GM23338 (cell line): ENCODE measurements around the gene SMG1. TPM values are rescaled to one million over a fixed set of nuclear protein-coding genes. Genes with fewer than 3 reads are reported as not detected.

Experiments used
- ATAC-seq: fragments of 200-7000 bp; cut with Tn5 transposase; 3 replicates; pipeline ENCODE4 v1.9.1; 2020
- DNase-seq: peaks from one replicate; pipeline ENCODE4 v3.0.0-alpha.2; 2015; ENCODE audit warnings: low spot score
- H2AFZ ChIP-seq: fragments of 200-600 bp; sonication (generic); 2 replicates; pipeline ENCODE4 v1.8.0; 2016; ENCODE audit warnings: antibody characterized with exemption, mild to moderate bottlenecking, moderate library complexity
- H3F3A ChIP-seq: fragments of 200-600 bp; sonication (generic); replicated peaks from 2 replicates; pipeline ENCODE4 v1.8.0; 2017; ENCODE audit warnings: antibody characterized with exemption, mixed run types, low read depth
- H3K27ac ChIP-seq: fragments of 200-600 bp; sonication (generic); 2 replicates; pipeline ENCODE4 v1.6.1; 2016; ENCODE audit warnings: low read depth
- H3K27me3 ChIP-seq: fragments of 200-600 bp; sonication (generic); 2 replicates; pipeline ENCODE4 v1.8.0; 2016; ENCODE audit warnings: mild to moderate bottlenecking, mixed run types, moderate library complexity; ENCODE audit not compliant: insufficient read depth
- H3K36me3 ChIP-seq: fragments of 200-600 bp; sonication (generic); 2 replicates; pipeline ENCODE4 v1.8.0; 2016; ENCODE audit warnings: mild to moderate bottlenecking; ENCODE audit not compliant: insufficient read depth
- H3K4me1 ChIP-seq: fragments of 200-600 bp; sonication (generic); 2 replicates; pipeline ENCODE4 v1.8.0; 2016; ENCODE audit warnings: mild to moderate bottlenecking, moderate library complexity; ENCODE audit not compliant: insufficient read depth
- H3K4me2 ChIP-seq: fragments of 200-600 bp; sonication (generic); 2 replicates; pipeline ENCODE4 v1.7.1; 2017; ENCODE audit warnings: mixed run types
- H3K4me3 ChIP-seq: fragments of 200-600 bp; sonication (generic); 2 replicates; pipeline ENCODE4 v1.6.1; 2016; ENCODE audit warnings: mixed run types
- H3K79me2 ChIP-seq: fragments of 200-600 bp; sonication (generic); replicated peaks from 2 replicates; pipeline ENCODE4 v1.8.0; 2017; ENCODE audit warnings: mild to moderate bottlenecking; ENCODE audit not compliant: insufficient read depth
- H3K9me2 ChIP-seq: fragments of 200-600 bp; sonication (generic); 2 replicates; pipeline ENCODE4 v1.8.0; 2017; ENCODE audit not compliant: insufficient read depth
- H4K20me1 ChIP-seq: fragments of 200-600 bp; sonication (generic); replicated peaks from 2 replicates; pipeline ENCODE4 v1.8.0; 2017; ENCODE audit warnings: mild to moderate bottlenecking; ENCODE audit not compliant: insufficient read depth
- H3K27ac Mint-ChIP-seq: 2 replicates; pipeline ENCODE4 v1.8.0; 2020; ENCODE audit warnings: inconsistent platforms, mild to moderate bottlenecking, moderate library complexity, mixed read lengths
- H3K27me3 Mint-ChIP-seq: 3 replicates; pipeline ENCODE4 v1.8.0; 2022; ENCODE audit warnings: low read depth, mild to moderate bottlenecking, moderate library complexity, mixed read lengths, inconsistent platforms; ENCODE audit not compliant: insufficient read depth, poor library complexity
- H3K36me3 Mint-ChIP-seq: 3 replicates; pipeline ENCODE4 v1.8.0; 2021; ENCODE audit warnings: low read depth, mild to moderate bottlenecking, inconsistent platforms, moderate library complexity, mixed read lengths
- H3K4me1 Mint-ChIP-seq: 3 replicates; pipeline ENCODE4 v1.8.0; 2020; ENCODE audit warnings: mild to moderate bottlenecking, inconsistent platforms, mixed read lengths
- H3K4me3 Mint-ChIP-seq: 3 replicates; pipeline ENCODE4 v1.8.0; 2021; ENCODE audit warnings: moderate library complexity, mild to moderate bottlenecking, inconsistent platforms, mixed read lengths
- H3K9me3 Mint-ChIP-seq: 3 replicates; pipeline ENCODE4 v1.8.0; 2020; ENCODE audit warnings: moderate library complexity, mild to moderate bottlenecking, inconsistent platforms, mixed read lengths
- CTCF ChIP-seq, 2 experiments: fragments of 200-600 bp in 1 of 2; sonication (generic) in 1 of 2; conservative IDR thresholded peaks; 2 replicates each; pipeline versions ENCODE4 v1.5.1 to v1.6.1; 2016 to 2017; ENCODE audit warnings: antibody characterized with exemption in 2 of 2, low read depth in 2 of 2, mild to moderate bottlenecking in 2 of 2, moderate library complexity in 1 of 2
- ETS1 ChIP-seq: IDR thresholded peaks from 2 replicates; pipeline ENCODE4 v1.6.1; 2016; ENCODE audit warnings: antibody characterized with exemption
- EZH2 ChIP-seq: fragments of 200-600 bp; sonication (generic); IDR thresholded peaks from one replicate; pipeline ENCODE4 v1.8.0; 2017; ENCODE audit warnings: antibody characterized with exemption, mild to moderate bottlenecking, low read depth; ENCODE audit not compliant: unreplicated experiment
- EZH2phosphoT487 ChIP-seq: fragments of 200-600 bp; sonication (generic); IDR thresholded peaks from one replicate; pipeline ENCODE4 v1.8.1; 2018; ENCODE audit warnings: antibody characterized with exemption; ENCODE audit not compliant: unreplicated experiment
- JUNB ChIP-seq: IDR thresholded peaks from one replicate; pipeline ENCODE4 v1.6.1; 2016; ENCODE audit warnings: antibody characterized with exemption; ENCODE audit not compliant: unreplicated experiment
- NANOG ChIP-seq: IDR thresholded peaks from 2 replicates; pipeline ENCODE4 v1.6.1; 2016; ENCODE audit warnings: antibody characterized with exemption, borderline replicate concordance
- POLR2AphosphoS5 ChIP-seq: IDR thresholded peaks from 2 replicates; pipeline ENCODE4 v1.6.1; 2016; ENCODE audit warnings: antibody characterized with exemption, low read depth
- STAT1 ChIP-seq: IDR thresholded peaks from one replicate; pipeline ENCODE4 v1.6.1; 2016; ENCODE audit warnings: antibody characterized with exemption; ENCODE audit not compliant: unreplicated experiment
- ZNF331 ChIP-seq: fragments of 250-450 bp; sonication (Bioruptor Pico); IDR thresholded peaks from 2 replicates; pipeline ENCODE4 v1.5.0; 2020; ENCODE audit warnings: low read depth, mild to moderate bottlenecking, moderate library complexity
- polyA plus RNA-seq: library from polyadenylated mRNA; unstranded; fragments of >200 nt; fragmentation: Nextera tagmentation; extraction: Ambion mirVana; gene quantifications from 2 replicates; pipeline ENCODE4 v1.2.1, GENCODE V29; 2016
- total RNA-seq: library from RNA; depleted of rRNA; stranded (reverse); fragments of >200 nt; shearing (Covaris generic); gene quantifications from 2 replicates; pipeline ENCODE4 v1.2.3, GENCODE V29; 2014
- TF ChIP-seq, protein P1 (sequence below): IDR thresholded peaks from one replicate; pipeline ENCODE4 v1.6.1; 2018; ENCODE audit warnings: antibody characterized with exemption; ENCODE audit not compliant: unreplicated experiment

SMG1 gene
- total and polyA plus RNA-seq, 2 experiments from 2014 or later, result 18.6 to 119 TPM

DNA sequence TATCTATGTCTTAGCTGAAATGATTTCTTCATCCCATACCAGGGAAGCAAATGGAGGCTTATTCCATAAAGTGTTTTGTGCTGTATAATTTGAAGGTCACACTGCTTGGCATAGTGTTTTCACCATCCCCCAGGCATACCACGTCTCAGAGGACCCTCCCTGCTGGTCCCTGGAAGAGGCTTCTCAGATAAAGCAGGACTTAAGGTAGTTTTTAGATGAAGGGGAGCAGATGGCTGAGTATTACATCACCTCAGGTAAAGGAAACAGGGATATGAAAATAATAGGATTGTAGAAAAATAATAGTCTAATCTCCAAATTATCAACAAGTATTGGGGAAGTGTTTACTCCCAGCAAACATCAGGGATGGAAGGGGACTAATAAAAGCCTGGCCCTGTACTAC is 7.3 kb upstream of the SMG1 start:
- Histone ChIP-seq H3K4me3 (no peak overlapping the region), H3K9me2 (no peaks in the 10 kb centered on the region), H3K27ac (no peak overlapping the region), H2AFZ (no peak overlapping the region), H3K36me3 (no peaks in the 10 kb centered on the region), H4K20me1 (no peaks in the 10 kb centered on the region), H3K79me2 (no peaks in the 10 kb centered on the region), H3K4me2 (no peak overlapping the region), H3K4me1 (no peaks in the 10 kb centered on the region), H3K27me3 (no peaks in the 10 kb centered on the region), H3F3A (no peaks in the 10 kb centered on the region)
- H3K4me1 Mint-ChIP-seq, result peaks cover 8% of the 10 kb centered on the region
- DNase-seq (no peak), ATAC-seq (no peak)
- no peak overlapping the region for H3K4me3 Mint-ChIP-seq
- H3K36me3 Mint-ChIP-seq, result no peaks in the 10 kb centered on the region
- H3K9me3 Mint-ChIP-seq, result no peaks in the 10 kb centered on the region
- H3K27ac Mint-ChIP-seq, result no peak overlapping the region
- H3K27me3 Mint-ChIP-seq, result peaks cover 10% of the 10 kb centered on the region
- TF ChIP-seq, protein P1, sequence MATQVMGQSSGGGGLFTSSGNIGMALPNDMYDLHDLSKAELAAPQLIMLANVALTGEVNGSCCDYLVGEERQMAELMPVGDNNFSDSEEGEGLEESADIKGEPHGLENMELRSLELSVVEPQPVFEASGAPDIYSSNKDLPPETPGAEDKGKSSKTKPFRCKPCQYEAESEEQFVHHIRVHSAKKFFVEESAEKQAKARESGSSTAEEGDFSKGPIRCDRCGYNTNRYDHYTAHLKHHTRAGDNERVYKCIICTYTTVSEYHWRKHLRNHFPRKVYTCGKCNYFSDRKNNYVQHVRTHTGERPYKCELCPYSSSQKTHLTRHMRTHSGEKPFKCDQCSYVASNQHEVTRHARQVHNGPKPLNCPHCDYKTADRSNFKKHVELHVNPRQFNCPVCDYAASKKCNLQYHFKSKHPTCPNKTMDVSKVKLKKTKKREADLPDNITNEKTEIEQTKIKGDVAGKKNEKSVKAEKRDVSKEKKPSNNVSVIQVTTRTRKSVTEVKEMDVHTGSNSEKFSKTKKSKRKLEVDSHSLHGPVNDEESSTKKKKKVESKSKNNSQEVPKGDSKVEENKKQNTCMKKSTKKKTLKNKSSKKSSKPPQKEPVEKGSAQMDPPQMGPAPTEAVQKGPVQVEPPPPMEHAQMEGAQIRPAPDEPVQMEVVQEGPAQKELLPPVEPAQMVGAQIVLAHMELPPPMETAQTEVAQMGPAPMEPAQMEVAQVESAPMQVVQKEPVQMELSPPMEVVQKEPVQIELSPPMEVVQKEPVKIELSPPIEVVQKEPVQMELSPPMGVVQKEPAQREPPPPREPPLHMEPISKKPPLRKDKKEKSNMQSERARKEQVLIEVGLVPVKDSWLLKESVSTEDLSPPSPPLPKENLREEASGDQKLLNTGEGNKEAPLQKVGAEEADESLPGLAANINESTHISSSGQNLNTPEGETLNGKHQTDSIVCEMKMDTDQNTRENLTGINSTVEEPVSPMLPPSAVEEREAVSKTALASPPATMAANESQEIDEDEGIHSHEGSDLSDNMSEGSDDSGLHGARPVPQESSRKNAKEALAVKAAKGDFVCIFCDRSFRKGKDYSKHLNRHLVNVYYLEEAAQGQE, result no peak
- TF ChIP-seq ETS1 (no peak), STAT1 (no peak), ZNF331 (no peak)

- Histone ChIP-seq H4K20me1 (no peaks in the 10 kb centered on the region), H3K4me2 (no peak overlapping the region), H3F3A (no peaks in the 10 kb centered on the region), H2AFZ (no peak overlapping the region), H3K79me2 (no peaks in the 10 kb centered on the region), H3K27me3 (no peaks in the 10 kb centered on the region), H3K27ac (no peak overlapping the region), H3K36me3 (no peaks in the 10 kb centered on the region), H3K9me2 (no peaks in the 10 kb centered on the region), H3K4me1 (no peaks in the 10 kb centered on the region), H3K4me3 (no peak overlapping the region)
- Mint-ChIP-seq H3K27ac (no peak overlapping the region), H3K36me3 (no peaks in the 10 kb centered on the region), H3K4me3 (no peak overlapping the region), H3K9me3 (no peaks in the 10 kb centered on the region), H3K4me1 (peaks cover 8% of the 10 kb centered on the region), H3K27me3 (peaks cover 10% of the 10 kb centered on the region)
- no peak for ATAC-seq
- DNase-seq, result no peak
- TF ChIP-seq NANOG, result no peak
- no peak for TF ChIP-seq STAT1
- TF ChIP-seq EZH2, result no peak
- TF ChIP-seq JUNB, result no peak
- no peak for TF ChIP-seq EZH2phosphoT487
- no peak for TF ChIP-seq POLR2AphosphoS5
- no peak for TF ChIP-seq ETS1
- TF ChIP-seq, protein P1, result no peak
- TF ChIP-seq CTCF (conservative IDR thresholded peaks at IDR 0.05; ENCODE audit: low read depth in 2 of 2), result no peak
Measured at GRCh38 chr16:18932243-18932987, 6.2 kb upstream of the SMG1 start.
